Activated T-cell treated with anti-CD3 and anti-CD28 coated beads for 4 hours (primary cell): Measurements from ENCODE around the gene REM1.

ENCODE experiments used
- DNase-seq: peaks from one replicate; pipeline ENCODE4 v3.0.0-alpha.2; 2020

The REM1 gene

DNA sequence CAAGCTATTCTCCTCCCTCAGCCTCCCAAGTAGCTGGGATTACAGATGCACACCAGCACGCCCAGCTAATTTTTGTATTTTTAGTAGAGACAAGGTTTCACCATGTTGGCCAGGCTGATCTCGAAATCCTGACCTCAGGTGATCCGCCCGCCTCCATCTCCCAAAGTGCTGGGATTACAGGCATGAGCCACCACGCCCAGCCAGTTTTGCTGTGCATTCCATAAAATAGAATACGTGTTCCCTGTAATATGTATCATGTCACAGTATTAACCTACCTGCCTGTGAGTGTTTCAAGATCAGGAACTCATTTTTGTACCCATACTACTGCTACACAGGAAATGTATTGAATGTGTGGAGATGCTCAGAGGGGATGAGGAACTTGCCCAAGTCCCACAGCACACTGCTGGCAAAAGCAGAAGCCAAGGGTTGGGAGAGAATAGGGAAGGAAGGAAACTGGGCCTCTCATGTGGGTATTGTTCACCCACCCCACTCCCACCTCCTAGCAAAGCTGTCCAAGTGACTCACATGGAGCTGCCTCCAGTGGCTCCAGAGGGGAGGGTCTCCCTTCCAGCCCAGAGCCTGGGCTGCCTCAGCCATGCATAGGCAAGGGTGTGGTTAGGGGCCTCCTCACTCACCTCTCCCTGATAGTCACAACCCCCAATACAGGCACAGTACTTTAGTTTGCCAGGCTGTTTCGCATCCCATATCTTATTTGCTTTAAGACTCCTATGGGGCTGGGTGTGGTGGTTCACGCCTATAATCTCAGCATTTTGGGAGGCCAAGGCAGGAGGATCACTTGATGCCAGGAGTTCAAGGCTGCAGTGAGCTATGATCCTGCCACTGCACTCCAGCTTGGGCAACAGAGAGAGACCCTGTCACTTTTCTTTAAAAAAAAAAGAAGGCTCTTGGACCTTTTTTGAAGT, 48.5 kb downstream of the REM1 start:
- no peak for DNase-seq

DNA sequence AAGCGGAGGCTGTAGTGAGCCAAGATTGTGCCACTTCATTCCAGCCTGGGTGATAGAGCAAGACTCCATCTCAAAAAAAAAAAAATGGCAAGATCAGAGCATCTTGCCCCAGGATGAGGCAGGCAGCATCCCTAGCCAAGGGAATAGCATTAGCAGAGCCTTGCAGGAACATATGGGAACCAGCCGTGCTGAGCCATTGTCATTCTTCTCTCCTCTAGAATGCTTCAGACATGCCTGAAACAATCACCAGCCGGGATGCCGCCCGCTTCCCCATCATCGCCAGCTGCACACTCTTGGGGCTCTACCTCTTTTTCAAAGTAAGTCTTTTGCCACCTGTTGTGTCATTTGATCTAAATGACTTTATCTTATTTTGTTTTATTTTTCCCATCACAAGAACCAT, 52.2 kb downstream of the REM1 start:
- no peak for DNase-seq
